BE2C (cell line): ENCODE measurements around the gene DOCK1.

Experiments
- DNase-seq: peaks from one replicate; pipeline ENCODE4 v3.0.0-alpha.2; 2020
- H3K27me3 ChIP-seq: fragments of 250-450 bp; sonication (Bioruptor Pico); 2 replicates; pipeline ENCODE4 v1.5.1; 2020; ENCODE audit warnings: mild to moderate bottlenecking
- H3K36me3 ChIP-seq: fragments of 250-450 bp; sonication (Bioruptor Pico); 2 replicates; pipeline ENCODE4 v1.5.1; 2020; ENCODE audit warnings: mild to moderate bottlenecking
- H3K4me1 ChIP-seq: fragments of 250-450 bp; sonication (Bioruptor Pico); 2 replicates; pipeline ENCODE4 v1.5.1; 2020
- H3K4me3 ChIP-seq: 2 replicates; pipeline ENCODE4 v1.5.1; 2011; ENCODE audit warnings: low read depth, low read length
- H3K9me3 ChIP-seq: fragments of 250-450 bp; sonication (Bioruptor Pico); 2 replicates; pipeline ENCODE4 v1.5.1; 2020
- CTCF ChIP-seq: IDR thresholded peaks from 2 replicates; pipeline ENCODE4 v1.5.1; 2012; ENCODE audit warnings: mild to moderate bottlenecking, low read depth, low read length

DOCK1 gene

GRCh38 chr10:127117125-127117524 is 211.9 kb downstream of the DOCK1 start:
- no peak for TF ChIP-seq CTCF
- DNase-seq: no peak
- Histone ChIP-seq H3K36me3 (no peaks in the 10 kb centered on the region), H3K27me3 (no peaks in the 10 kb centered on the region), H3K4me1 (no peaks in the 10 kb centered on the region), H3K4me3 (no peak overlapping the region), H3K9me3 (no peaks in the 10 kb centered on the region)

DNA sequence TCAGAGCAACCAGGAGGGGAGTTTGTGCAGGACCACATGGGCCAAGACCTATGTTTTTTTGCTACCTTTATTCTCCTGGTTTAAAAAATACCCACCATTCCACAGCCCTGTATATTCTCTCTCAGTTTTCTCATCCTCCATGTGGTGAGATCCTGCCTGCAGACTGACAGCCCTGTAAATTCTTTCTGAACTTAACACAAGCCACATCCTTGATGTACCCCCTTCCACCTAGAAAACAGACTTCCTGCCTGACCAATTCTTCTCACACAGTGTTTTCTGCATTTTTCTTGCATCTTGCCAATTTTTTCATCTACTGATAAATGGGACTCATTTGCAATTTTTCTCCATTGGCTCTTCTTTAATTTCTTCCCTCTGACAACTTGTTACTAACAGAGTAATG is 212.8 kb downstream of the DOCK1 start:
- H3K9me3 ChIP-seq: no peaks in the 10 kb centered on the region
- TF ChIP-seq CTCF: no peak
- no peaks in the 10 kb centered on the region for H3K27me3 ChIP-seq
- DNase-seq: no peak
- H3K4me1 ChIP-seq: no peaks in the 10 kb centered on the region
- H3K4me3 ChIP-seq: no peak overlapping the region
- no peaks in the 10 kb centered on the region for H3K36me3 ChIP-seq

DNA sequence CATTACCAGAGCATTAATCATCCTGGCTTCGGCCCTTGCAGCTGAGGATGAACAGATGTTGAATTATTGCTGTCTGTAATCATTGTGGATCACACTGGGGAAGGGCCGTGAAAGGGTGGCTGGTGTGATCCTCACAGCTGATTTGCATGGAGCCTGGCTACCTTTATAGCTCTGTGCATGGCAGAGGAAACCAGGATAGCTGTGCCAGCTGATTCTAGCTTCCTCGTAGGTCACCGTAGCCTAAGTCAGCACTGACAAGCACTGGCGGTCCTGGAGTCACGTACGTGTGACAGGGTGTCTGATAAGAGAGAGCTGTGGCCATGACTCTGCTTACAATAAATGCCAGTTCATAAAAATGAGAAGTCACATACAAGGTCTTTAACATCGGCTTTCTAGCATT is 214.7 kb downstream of the DOCK1 start:
- Histone ChIP-seq H3K4me3 (no peak overlapping the region), H3K9me3 (no peaks in the 10 kb centered on the region), H3K27me3 (no peaks in the 10 kb centered on the region), H3K36me3 (no peaks in the 10 kb centered on the region), H3K4me1 (no peaks in the 10 kb centered on the region)
- no peak for DNase-seq
- TF ChIP-seq CTCF: no peak

- no peaks in the 10 kb centered on the region for H3K4me1 ChIP-seq
- H3K4me3 ChIP-seq: no peak overlapping the region
- TF ChIP-seq CTCF: no peak
- no peaks in the 10 kb centered on the region for H3K27me3 ChIP-seq
- H3K36me3 ChIP-seq: no peaks in the 10 kb centered on the region
- DNase-seq: no peak
- H3K9me3 ChIP-seq: no peaks in the 10 kb centered on the region
Measured at GRCh38 chr10:127122831-127123230, 217.6 kb downstream of the DOCK1 start.

- Histone ChIP-seq H3K4me1 (no peaks in the 10 kb centered on the region), H3K36me3 (no peaks in the 10 kb centered on the region), H3K4me3 (no peak overlapping the region), H3K27me3 (no peaks in the 10 kb centered on the region), H3K9me3 (no peaks in the 10 kb centered on the region)
- no peak for TF ChIP-seq CTCF
- no peak for DNase-seq
Measured at GRCh38 chr10:127123626-127124025, 218.4 kb downstream of the DOCK1 start.

DNA sequence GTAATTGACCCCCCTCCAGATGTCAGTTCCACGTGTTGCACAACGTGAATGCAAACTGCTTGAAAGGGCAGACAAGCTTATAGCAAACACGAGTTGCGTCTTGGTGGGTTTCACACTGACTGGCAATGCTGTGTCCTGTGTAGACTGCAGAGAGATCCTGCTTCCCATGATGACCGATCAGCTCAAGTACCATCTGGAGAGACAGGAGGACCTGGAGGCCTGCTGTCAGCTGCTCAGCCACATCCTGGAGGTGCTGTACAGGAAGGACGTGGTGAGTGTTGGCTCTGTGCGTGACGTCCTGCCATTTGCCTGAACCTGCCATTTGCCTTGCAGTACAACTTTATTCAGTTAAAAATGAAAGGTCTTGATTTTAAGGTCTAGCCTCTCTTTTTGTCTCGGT is 220.1 kb downstream of the DOCK1 start:
- TF ChIP-seq CTCF: no peak
- Histone ChIP-seq H3K27me3 (no peaks in the 10 kb centered on the region), H3K4me3 (no peak overlapping the region), H3K4me1 (no peaks in the 10 kb centered on the region), H3K36me3 (no peaks in the 10 kb centered on the region), H3K9me3 (no peaks in the 10 kb centered on the region)
- no peak for DNase-seq
